ENCODE data around the gene GFY. TPM values are rescaled to one million over a fixed set of nuclear protein-coding genes. Genes with fewer than 3 reads are reported as not detected.

GFY gene
- total and polyA plus RNA-seq, 2 experiments from 2014 or later: 1.2 TPM; not detected in 1

- no peak overlapping the region for H3K27ac ChIP-seq (ENCODE audit: low read depth)
- ATAC-seq: peak; percentile 95
- Mint-ChIP-seq H3K36me3 (ENCODE audit: low read depth) (no peaks in the 10 kb centered on the region; the same call in 2 of the 3 replicates), H3K27ac (no peak overlapping the region), H3K9me3 (0 out of 3 replicates have a peak, but pooled peaks cover 2% of the 10 kb centered on the region), H3K4me1 (peaks cover 12% of the 10 kb centered on the region), H3K4me3 (no peak overlapping the region; the same call in 2 of the 3 replicates), H3K27me3 (ENCODE audit: insufficient read depth, low read depth, poor library complexity) (peaks cover 25% of the 10 kb centered on the region)
- TF ChIP-seq CTCF (conservative IDR thresholded peaks at IDR 0.05; ENCODE audit: low read depth in 2 of 2): peak; percentile 98 to 100
- no peak for TF ChIP-seq EZH2phosphoT487 (IDR thresholded peaks at IDR 0.05; ENCODE audit: unreplicated experiment)
- H3F3A ChIP-seq (replicated peaks; ENCODE audit: low read depth): 0 out of 2 replicates have a peak, but pooled peaks cover 3% of the 10 kb centered on the region
- no peaks in the 10 kb centered on the region for H3K4me1 ChIP-seq (ENCODE audit: insufficient read depth)
- H3K4me2 ChIP-seq: no peak overlapping the region
- DNase-seq (ENCODE audit: low spot score): peak; percentile 91
- H3K4me3 ChIP-seq: no peak overlapping the region
- H3K36me3 ChIP-seq (ENCODE audit: insufficient read depth): no peaks in the 10 kb centered on the region
- H3K27me3 ChIP-seq (ENCODE audit: insufficient read depth): no peaks in the 10 kb centered on the region
- H3K79me2 ChIP-seq (replicated peaks; ENCODE audit: insufficient read depth): no peaks in the 10 kb centered on the region
- no peaks in the 10 kb centered on the region for H4K20me1 ChIP-seq (replicated peaks; ENCODE audit: insufficient read depth)
- peak overlapping the region; percentile 79; the same call in 1 of the 2 replicates for H2AFZ ChIP-seq
- H3K9me2 ChIP-seq (ENCODE audit: insufficient read depth): no peaks in the 10 kb centered on the region
These were observed 33.4 kb upstream of the GFY start for GRCh38 chr19:49391581-49392399.

DNA sequence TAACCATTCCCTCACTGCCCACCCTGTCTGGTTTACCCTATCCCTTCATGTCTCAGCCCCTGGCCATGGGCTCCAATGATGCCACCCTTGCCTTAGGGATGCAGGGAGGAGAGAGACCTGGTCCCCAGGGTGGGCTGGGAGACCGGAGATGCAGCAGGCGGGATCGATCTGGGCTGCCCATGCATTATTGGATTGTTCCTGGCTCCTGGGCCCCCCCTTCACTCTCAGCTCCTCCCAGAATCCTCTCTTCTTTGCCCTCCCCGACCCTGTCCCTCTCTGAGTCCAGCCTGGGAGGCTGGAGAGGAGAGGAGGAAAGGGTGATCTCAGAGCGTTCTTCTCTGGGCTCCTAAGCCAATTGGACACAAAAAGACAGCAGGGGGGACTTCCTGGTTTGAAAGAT is 31.3 kb upstream of the GFY start:
- H2AFZ ChIP-seq: 0 out of 2 replicates have a peak overlapping the region, but pooled peaks have one; percentile 52
- no peaks in the 10 kb centered on the region for H4K20me1 ChIP-seq (replicated peaks; ENCODE audit: insufficient read depth)
- no peak overlapping the region for H3K4me2 ChIP-seq
- no peaks in the 10 kb centered on the region for H3K36me3 ChIP-seq (ENCODE audit: insufficient read depth)
- Mint-ChIP-seq H3K27me3 (ENCODE audit: insufficient read depth, low read depth, poor library complexity) (peaks cover 27% of the 10 kb centered on the region), H3K9me3 (no peaks in the 10 kb centered on the region), H3K27ac (no peak overlapping the region), H3K4me3 (no peak overlapping the region), H3K4me1 (peaks cover 17% of the 10 kb centered on the region), H3K36me3 (ENCODE audit: low read depth) (no peaks in the 10 kb centered on the region; the same call in 2 of the 3 replicates)
- no peaks in the 10 kb centered on the region for H3F3A ChIP-seq (replicated peaks; ENCODE audit: low read depth)
- no peak overlapping the region for H3K4me3 ChIP-seq
- no peak for ATAC-seq
- H3K4me1 ChIP-seq (ENCODE audit: insufficient read depth): no peaks in the 10 kb centered on the region; the same call in 1 of the 2 replicates
- H3K27me3 ChIP-seq (ENCODE audit: insufficient read depth): no peaks in the 10 kb centered on the region
- no peaks in the 10 kb centered on the region for H3K79me2 ChIP-seq (replicated peaks; ENCODE audit: insufficient read depth)
- no peaks in the 10 kb centered on the region for H3K9me2 ChIP-seq (ENCODE audit: insufficient read depth)
- DNase-seq (ENCODE audit: low spot score): no peak
- no peak for TF ChIP-seq NANOG (IDR thresholded peaks at IDR 0.05; ENCODE audit: borderline replicate concordance)
- TF ChIP-seq EZH2 (IDR thresholded peaks at IDR 0.05; ENCODE audit: low read depth, unreplicated experiment): no peak
- no peak for TF ChIP-seq CREB1 (CRISPR knock-in tag; IDR thresholded peaks at IDR 0.05; ENCODE audit: low read depth)
- no peak for TF ChIP-seq ZNF462 (CRISPR knock-in tag; IDR thresholded peaks at IDR 0.05)
- no peak for TF ChIP-seq REST (IDR thresholded peaks at IDR 0.05; ENCODE audit: unreplicated experiment)
- no peak overlapping the region for H3K27ac ChIP-seq (ENCODE audit: low read depth)
